Measurements from ENCODE around the gene CD83.

GRCh38 chr6:14182916-14183315 lies 65.3 kb downstream of the CD83 start:
- TF ChIP-seq CTCF (IDR thresholded peaks at IDR 0.05; ENCODE audit: insufficient read depth, low read length) (no peak), GABPA (IDR thresholded peaks at IDR 0.05; ENCODE audit: low read depth) (no peak), POLR2AphosphoS5 (IDR thresholded peaks at IDR 0.05; ENCODE audit: low read depth) (no peak)
